ENCODE measurements around the gene HIF3A. TPM values are rescaled to one million over a fixed set of nuclear protein-coding genes. Genes with fewer than 3 reads are reported as not detected.

Gene HIF3A
- total and polyA plus RNA-seq, 12 donors, result 2.7 to 69.0 (median 24.0) TPM

GRCh38 chr19:46365561-46365960, 68.7 kb downstream of the HIF3A start:
- no peaks in the 10 kb centered on the region for H3K9me3 ChIP-seq (replicated peaks in 1 of 3)
- H3K36me3 ChIP-seq (replicated peaks in 1 of 2), result peaks cover 0 to 21% of the 10 kb centered on the region in 2 donors
- H3K27me3 ChIP-seq, result no peaks in the 10 kb centered on the region
- H3K4me3 ChIP-seq, result no peak overlapping the region
- intact Hi-C loops (cut with DNase I), result no loop called here
- 87 to 91% (median 89%) methylated on average over 4 of the region's 4 CpGs for WGBS, 4 donors
- H3K27ac ChIP-seq, result no peak overlapping the region
- H3K4me1 ChIP-seq (replicated peaks in 1 of 2), result no peaks in the 10 kb centered on the region
- TF ChIP-seq CTCF (IDR thresholded peaks at IDR 0.05), result no peak
- TF ChIP-seq POLR2A (IDR thresholded peaks at IDR 0.05), result no peak
- DNase-seq, result peak in 1 of 7 donors; percentile 9

- no peak overlapping the region for H3K4me3 ChIP-seq
- peak in 3 of 7 donors; percentile 1 to 3 (median 1) for DNase-seq
- peaks cover 0 to 21% of the 10 kb centered on the region in 2 donors for H3K36me3 ChIP-seq (replicated peaks in 1 of 2)
- peaks cover 0 to 9% of the 10 kb centered on the region in 2 donors for H3K4me1 ChIP-seq (replicated peaks in 1 of 2)
- intact Hi-C loops (cut with DNase I), result no loop called here
- H3K27me3 ChIP-seq, result no peaks in the 10 kb centered on the region
- H3K27ac ChIP-seq, result no peak overlapping the region
- TF ChIP-seq CTCF (IDR thresholded peaks at IDR 0.05) (no peak), POLR2A (IDR thresholded peaks at IDR 0.05) (no peak)
- 90 to 94% (median 93%) methylated on average over 9 of the region's 9 CpGs for WGBS, 4 donors
- no peaks in the 10 kb centered on the region for H3K9me3 ChIP-seq (replicated peaks in 1 of 3)
Observed at GRCh38 chr19:46366620-46367292, 69.9 kb downstream of the HIF3A start.

GRCh38 chr19:46367426-46367825, 70.6 kb downstream of the HIF3A start:
- Histone ChIP-seq H3K9me3 (replicated peaks in 1 of 3) (no peaks in the 10 kb centered on the region), H3K4me1 (replicated peaks in 1 of 2) (peaks cover 0 to 11% of the 10 kb centered on the region in 2 donors), H3K27me3 (no peaks in the 10 kb centered on the region), H3K27ac (no peak overlapping the region), H3K36me3 (replicated peaks in 1 of 2) (peaks cover 0 to 21% of the 10 kb centered on the region in 2 donors), H3K4me3 (no peak overlapping the region)
- TF ChIP-seq CTCF (IDR thresholded peaks at IDR 0.05), result no peak
- TF ChIP-seq POLR2A (IDR thresholded peaks at IDR 0.05), result no peak
- WGBS, 4 donors, result 84 to 97% (median 94%) methylated on average over 5 of the region's 5 CpGs
- intact Hi-C loops (cut with DNase I), result no loop called here
- peak in 2 of 7 donors; percentile 6 to 19 for DNase-seq

GRCh38 chr19:46368116-46368515, 71.3 kb downstream of the HIF3A start:
- DNase-seq, result peak in 3 of 7 donors; percentile 7 to 14 (median 11)
- no peak overlapping the region for H3K4me3 ChIP-seq
- H3K9me3 ChIP-seq (replicated peaks in 1 of 3), result no peaks in the 10 kb centered on the region
- TF ChIP-seq POLR2A (IDR thresholded peaks at IDR 0.05) (no peak), CTCF (IDR thresholded peaks at IDR 0.05) (no peak)
- H3K27ac ChIP-seq, result no peak overlapping the region
- peaks cover 3 to 18% of the 10 kb centered on the region in 2 donors for H3K4me1 ChIP-seq (replicated peaks in 1 of 2)
- intact Hi-C loops (cut with DNase I), result no loop called here
- H3K36me3 ChIP-seq (replicated peaks in 1 of 2), result peaks cover 0 to 21% of the 10 kb centered on the region in 2 donors
- WGBS, 4 donors, result 85 to 88% (median 87%) methylated on average over 7 of the region's 7 CpGs
- H3K27me3 ChIP-seq, result no peaks in the 10 kb centered on the region
